Germinal center (tissue), 1 donor: ENCODE measurements around the gene GPR35.
"Not testable (repeated sequence)": the region's sequence is repeated elsewhere in the genome, so short reads cannot be mapped to it uniquely, and the experiment has no call there.

Experiments used
- DNase-seq: peaks from one replicate; pipeline ENCODE4 v3.0.0; 2012; ENCODE audit warnings: mixed read lengths, low spot score

The GPR35 gene

DNA sequence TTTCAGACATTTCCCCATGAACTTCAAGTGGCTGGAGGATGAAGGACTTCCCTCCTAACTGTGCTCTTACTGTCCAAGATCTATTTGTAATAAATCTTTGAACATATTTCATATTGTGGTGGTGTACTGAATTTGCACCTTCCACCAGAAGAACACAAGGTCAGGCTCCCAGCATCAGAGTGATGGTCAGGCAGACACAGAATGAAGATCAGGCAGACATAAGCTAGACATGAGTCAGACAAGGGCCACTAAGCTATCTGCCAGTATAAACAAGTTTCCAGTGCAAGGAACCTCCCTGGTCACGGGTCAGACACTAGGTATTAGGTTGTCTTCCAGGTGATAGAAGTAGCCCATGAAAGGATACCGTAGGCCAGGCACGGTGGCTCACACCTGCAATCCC, 37.4 kb downstream of the GPR35 start:
- no peak for DNase-seq

DNA sequence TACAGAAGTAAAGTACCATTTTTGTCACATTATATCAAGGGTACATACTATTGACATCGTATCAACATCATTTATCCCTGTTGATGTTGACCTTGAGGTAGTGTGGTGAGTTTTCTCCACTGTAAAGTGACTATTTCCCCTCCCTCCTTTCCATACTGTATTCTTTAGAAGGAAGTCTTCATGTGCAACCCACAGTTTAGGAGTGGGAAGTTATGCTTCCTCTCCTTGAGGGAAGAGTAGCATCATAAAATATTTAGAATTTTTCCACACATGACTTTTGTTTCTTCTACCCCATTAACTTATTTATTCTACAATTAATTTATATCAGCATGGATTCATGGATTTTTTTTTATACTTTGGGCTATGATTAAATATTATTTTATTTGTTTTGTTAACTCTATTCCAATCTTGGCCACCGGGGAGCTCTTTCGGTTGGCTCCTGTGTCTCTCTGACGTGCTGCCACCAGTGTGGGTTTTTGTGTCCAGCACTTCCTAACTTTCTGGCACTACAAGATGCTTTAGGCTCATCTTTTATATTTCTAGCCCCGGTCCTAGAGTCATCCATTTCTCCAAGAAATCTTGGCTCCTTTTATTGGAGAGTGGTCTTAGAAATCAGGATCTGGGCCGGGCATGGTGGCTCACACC, 38.4 kb downstream of the GPR35 start:
- no peak for DNase-seq

DNA sequence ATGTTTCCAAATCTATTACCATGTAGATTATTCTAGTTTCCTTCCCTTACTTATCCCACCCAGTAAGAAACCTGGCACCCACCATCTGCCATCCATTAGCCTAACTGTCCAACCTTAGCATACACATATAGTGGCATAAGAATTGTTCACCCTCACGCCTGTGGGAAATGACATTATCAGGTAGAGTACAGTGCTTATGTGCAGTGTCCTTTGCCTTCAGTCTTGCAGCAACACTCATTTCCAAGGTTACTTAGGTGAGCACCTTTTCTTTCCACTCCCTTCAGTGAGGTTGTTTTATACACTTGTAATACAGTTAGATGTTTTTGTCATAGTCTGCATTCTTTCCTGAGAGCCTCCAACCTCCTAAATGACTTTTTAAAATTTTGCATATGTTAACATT, 39.3 kb downstream of the GPR35 start:
- no peak for DNase-seq

DNA sequence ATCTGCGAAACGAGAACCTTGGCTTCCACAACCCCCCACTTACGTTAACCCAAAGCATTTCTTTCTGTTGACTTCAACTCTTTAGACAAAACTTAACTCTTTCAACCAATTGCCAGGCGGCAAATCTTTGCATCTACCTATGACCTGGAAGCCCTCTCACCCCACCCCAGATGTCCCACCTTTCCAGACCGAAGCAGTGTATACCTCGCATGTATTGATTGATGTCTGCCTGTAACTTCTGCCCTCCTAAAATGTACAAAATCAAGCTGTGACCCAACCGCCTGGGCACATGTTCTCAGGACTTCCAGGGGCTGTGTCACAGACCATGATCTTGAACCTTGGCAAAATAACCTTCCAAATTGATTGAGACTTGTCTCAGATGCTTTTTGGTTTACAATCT, 45.1 kb downstream of the GPR35 start:
- DNase-seq: no peak

DNA sequence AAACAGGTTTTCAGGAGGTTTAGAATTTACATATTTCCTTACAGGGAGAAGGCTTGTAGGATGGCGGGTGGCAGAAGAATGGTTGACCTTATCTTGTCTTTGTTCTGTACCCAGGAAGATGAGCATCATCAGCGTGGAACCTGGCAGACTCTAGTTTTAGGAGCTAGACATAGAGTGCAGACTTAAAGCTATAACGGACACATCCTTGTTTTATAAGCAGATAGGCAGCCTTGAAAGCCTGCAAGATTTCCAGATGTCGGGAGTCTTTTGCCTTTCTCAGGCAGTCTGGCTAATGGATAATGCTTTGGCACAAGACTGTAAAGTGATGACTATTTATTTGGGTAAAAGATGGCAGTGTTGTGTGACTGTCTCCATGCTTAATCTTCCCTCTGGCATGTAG, 45.7 kb downstream of the GPR35 start:
- no peak for DNase-seq

DNA sequence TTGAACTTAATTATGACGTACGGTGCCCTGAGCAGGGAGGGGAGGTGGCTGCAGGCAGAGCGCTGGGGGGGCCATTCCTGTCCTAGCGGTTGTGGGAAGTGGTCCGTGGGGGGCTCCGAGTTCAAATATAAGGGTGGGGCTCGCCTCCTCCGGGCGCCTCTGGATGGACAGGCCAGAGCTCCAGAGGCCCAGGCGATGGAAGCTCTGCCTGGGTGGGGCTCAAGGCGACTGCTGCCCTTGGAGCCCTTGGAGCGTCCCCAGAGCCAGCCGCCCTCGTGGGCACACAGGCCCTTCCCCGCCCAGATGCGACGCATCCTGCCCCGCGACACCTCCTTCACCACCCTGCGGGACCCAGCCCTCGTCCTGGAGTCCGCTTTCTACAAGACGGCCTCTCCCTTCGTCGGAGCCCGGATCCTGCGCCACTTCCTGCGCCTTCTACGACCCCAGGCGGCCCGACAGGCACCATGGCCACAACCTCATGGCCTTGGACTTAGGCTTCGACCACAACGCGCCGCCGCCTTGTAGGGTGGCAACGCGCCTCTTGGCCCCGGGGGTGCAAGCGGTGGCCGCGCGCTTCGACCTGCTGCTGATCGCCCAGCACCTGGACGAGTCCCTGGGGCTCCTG, 46.9 kb downstream of the GPR35 start:
- no peak for DNase-seq

DNA sequence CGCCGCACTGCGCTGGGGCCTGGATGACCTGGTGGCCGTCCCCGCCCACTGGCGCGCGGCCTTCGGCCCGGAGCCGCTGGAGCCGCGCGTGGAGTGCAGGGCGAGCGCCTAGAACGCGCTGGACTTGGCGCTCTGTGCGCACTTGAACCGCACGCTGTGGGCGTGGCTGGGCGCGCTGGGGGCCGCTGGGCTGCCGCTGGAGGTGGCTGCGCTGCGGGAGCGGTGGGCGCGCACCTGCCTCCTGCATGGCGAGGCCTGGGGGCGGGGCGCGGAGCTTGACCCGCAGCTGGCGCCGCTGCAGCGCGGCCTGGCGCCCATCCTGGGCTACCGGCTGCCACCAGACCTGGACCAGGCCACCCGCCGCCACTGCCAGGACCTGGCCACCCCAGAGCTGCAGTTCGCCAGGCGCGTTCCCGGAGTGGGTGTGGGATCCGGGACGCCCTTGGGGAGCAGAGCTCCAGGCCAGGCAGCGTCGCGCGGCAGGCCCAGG, 47.5 kb downstream of the GPR35 start:
- no peak for DNase-seq

DNA sequence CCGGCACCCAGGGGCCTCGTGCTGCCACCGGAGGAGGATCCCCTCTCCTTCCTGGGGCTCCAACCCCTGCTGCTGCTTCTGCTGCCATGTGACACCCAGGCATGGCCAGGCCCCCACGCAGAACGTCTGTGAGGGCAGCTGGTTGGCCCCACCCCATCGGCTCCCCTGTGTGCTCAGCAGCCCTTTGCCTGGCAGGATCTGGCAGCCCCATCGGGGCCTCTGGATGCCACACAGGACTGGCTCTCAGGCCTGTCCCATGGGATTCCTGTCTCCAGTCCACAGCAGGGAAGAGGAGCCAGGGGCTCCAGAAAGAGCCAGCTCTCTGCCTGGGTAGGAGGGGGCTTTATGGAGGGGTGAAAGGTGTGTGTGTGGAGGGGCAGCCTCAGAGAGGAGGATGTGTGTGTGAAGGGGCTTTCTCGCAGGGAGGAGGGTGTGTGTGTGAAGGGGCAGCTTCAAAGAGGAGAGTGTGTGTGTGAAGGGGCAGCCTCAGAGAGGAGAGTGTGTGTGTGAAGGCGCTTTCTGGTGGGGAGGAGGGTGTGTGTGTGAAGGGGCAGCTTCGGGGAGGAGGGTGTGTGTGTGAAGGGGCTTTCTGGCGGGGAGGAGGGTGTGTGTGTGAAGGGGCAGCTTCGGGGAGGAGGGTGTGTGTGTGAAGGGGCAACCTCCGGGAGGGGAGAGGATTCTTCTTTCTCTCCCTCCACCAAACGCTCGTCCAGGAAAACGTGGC, 49.3 kb downstream of the GPR35 start:
- not testable (repeated sequence) for DNase-seq

DNA sequence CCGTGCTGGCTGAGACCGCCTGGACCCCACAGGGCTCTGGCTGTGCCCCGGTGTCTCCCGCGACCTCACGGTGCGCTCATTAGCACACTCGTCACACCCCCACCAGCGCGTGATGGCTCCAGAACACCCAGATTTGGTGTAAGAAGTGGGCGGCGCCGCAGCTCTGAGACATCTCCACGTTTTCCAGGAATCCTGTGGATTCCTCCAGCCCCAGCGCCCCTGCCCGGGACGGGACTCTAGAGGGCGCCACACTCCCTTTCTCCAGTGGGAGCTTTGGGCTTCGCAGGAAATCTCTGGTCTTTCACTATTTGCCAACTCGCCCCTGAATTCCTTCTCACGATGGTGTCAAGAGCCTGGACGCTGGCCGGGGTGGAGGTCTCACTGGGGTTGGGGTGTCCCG, 50.1 kb downstream of the GPR35 start:
- not testable (repeated sequence) for DNase-seq

DNA sequence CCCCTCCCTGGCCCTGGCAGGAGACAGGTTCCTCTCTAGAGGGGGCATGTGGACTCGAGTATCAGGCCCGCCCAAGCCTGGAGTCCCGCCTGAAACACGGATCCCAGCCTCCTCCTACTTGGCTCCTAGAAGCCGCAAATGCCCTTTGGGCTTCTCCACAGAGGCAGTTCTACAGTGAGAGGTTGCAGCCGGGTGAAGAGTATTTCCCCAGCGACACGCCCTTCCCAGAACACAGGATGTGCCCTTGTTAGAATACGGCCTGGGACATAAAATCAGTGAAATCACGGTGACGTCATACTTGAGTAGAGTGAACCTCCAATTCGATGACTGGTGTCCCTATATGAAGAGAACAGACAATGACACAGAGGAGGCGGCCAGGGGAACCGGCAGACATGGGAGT, 52.8 kb downstream of the GPR35 start:
- not testable (repeated sequence) for DNase-seq

DNA sequence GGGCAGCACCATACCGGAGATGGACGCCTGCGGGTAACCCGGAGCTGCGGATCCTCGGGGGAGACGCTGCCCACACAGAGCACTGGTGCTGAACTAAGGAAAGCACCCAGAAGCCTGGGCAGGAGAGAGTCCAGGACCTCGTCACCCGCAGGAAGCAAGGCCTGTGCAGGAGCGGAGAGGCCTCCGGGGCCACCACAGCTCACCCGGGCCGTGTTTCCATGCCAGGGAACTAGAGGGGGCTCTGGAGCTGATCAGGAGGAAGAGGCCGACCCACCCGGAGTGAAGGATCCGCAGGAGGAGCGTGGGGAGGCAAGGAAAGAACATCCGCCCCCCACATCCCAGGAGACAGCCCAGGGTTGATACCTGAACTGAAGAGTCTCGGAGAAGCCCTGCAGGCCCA, 53.6 kb downstream of the GPR35 start:
- not testable (repeated sequence) for DNase-seq

DNA sequence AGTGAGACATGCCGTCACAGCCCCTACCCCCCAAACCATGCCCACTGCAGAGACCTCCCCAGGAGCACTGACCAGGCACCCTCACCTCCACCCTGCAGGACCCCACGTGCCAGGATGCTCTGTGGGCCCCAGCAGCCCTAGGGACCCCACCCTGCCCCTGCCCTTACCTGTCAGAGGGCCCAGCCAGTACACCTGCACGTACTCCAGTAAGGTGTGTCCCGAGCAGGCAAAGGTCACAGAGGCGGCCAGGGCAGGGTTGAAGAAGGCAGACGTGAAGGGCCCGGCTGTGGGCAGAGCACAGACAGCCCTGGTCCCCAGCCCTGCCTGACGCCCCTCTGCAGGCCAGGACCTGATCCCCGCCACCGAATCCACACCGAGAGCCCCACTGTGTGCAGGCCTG, 54.9 kb downstream of the GPR35 start:
- not testable (repeated sequence) for DNase-seq
